ENCODE results near the gene CAPN8.
"Not testable (repeated sequence)": the region's sequence is repeated elsewhere in the genome, so short reads cannot be mapped to it uniquely, and the experiment has no call there.

Gene CAPN8

GRCh38 chr1:223525957-223526356, 139.5 kb downstream of the CAPN8 start:
- no peak for DNase-seq (ENCODE audit: low spot score)

GRCh38 chr1:223525546-223525945, 140.0 kb downstream of the CAPN8 start:
- DNase-seq (ENCODE audit: low spot score), result no peak

- no peak for DNase-seq (ENCODE audit: low spot score)
Observed at GRCh38 chr1:223524930-223525451, 140.5 kb downstream of the CAPN8 start.

- no peak for DNase-seq (ENCODE audit: low spot score)
Observed at GRCh38 chr1:223521150-223521549, 144.4 kb downstream of the CAPN8 start.

GRCh38 chr1:223520200-223520599, 145.3 kb downstream of the CAPN8 start:
- no peak for DNase-seq (ENCODE audit: low spot score)

GRCh38 chr1:223519116-223519515, 146.4 kb downstream of the CAPN8 start:
- DNase-seq (ENCODE audit: low spot score), result no peak

GRCh38 chr1:223518553-223518952, 146.9 kb downstream of the CAPN8 start:
- DNase-seq (ENCODE audit: low spot score), result not testable (repeated sequence)

- DNase-seq (ENCODE audit: low spot score), result no peak
Observed at GRCh38 chr1:223515926-223516325, 149.6 kb downstream of the CAPN8 start.

GRCh38 chr1:223515421-223515820, 150.1 kb downstream of the CAPN8 start:
- DNase-seq (ENCODE audit: low spot score), result no peak

- no peak for DNase-seq (ENCODE audit: low spot score)
Observed at GRCh38 chr1:223514644-223515043, 150.9 kb downstream of the CAPN8 start.

- DNase-seq (ENCODE audit: low spot score), result no peak
Observed at GRCh38 chr1:223513309-223513708, 152.2 kb downstream of the CAPN8 start.

GRCh38 chr1:223512057-223512456, 153.4 kb downstream of the CAPN8 start:
- DNase-seq (ENCODE audit: low spot score), result no peak

GRCh38 chr1:223508796-223509195, 156.7 kb downstream of the CAPN8 start:
- no peak for DNase-seq (ENCODE audit: low spot score)

GRCh38 chr1:223504741-223505140, 160.8 kb downstream of the CAPN8 start:
- no peak for DNase-seq (ENCODE audit: low spot score)

GRCh38 chr1:223503348-223503747, 162.2 kb downstream of the CAPN8 start:
- no peak for DNase-seq (ENCODE audit: low spot score)

GRCh38 chr1:223500560-223501425, 164.7 kb downstream of the CAPN8 start:
- no peak for DNase-seq (ENCODE audit: low spot score)

GRCh38 chr1:223496883-223497282, 168.6 kb downstream of the CAPN8 start:
- DNase-seq (ENCODE audit: low spot score), result no peak

GRCh38 chr1:223494926-223495645, 170.4 kb downstream of the CAPN8 start:
- no peak for DNase-seq (ENCODE audit: low spot score)

- DNase-seq (ENCODE audit: low spot score), result no peak
Observed at GRCh38 chr1:223492044-223492443, 173.5 kb downstream of the CAPN8 start.
